ENCODE measurements around the gene FLT4.

DNA sequence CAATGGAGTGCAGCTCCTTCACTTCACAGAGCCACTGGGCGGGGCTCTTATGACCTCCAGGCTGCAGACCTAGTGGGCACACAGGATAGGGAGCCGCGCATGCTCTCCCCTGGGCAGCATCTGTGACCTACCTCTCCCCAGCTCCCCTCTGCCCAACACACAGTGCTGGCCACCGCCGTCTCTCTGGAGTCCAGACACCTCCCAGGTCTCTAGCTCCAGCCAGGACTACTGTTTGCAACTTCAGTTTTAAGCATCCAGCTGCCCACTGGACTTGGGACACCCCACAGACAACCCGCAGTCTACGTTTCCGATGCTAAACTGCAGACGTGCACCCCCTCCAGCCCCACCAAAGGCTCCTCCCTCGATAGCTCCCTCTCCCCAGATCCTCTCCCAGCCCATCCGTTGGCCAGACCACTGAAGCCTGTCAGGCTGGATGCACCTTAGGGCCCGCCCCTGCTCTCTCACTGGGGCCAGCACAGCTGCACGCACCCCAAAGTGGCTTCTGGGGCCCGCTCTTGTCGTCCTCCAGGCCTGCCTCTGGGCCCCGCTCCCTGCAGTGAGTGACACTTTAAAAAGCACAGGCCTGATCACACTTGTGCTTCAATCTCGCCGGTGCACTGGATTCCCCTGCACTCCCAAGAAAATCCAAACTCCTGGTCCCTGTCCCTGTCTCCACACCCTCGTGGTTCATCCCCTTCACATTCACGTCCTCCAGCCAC is 11.3 kb downstream of the FLT4 start:
- TF ChIP-seq CTCF (IDR thresholded peaks at IDR 0.05) = no peak
- no peak for TF ChIP-seq POLR2AphosphoS5 (IDR thresholded peaks at IDR 0.05; ENCODE audit: low read depth, low read length)
